GM12878 (cell line): ENCODE measurements around the gene ZNF768. TPM values are rescaled to one million over a fixed set of nuclear protein-coding genes. Genes with fewer than 3 reads are reported as not detected.
A peak's percentile ranks its signal among the peaks of the same experiment; 100 is the strongest.

Experiments used
- ATAC-seq: fragments of 200-7000 bp; cut with Tn5 transposase; 3 replicates; pipeline ENCODE4 v1.9.1; 2020; ENCODE audit warnings: mild to moderate bottlenecking, moderate library complexity
- BruUV-seq: library from RNA; stranded (reverse); fragments of 400-500 nt; replicated peaks from 2 replicates; lab custom pipeline; 2021; lab: Mats Ljungman, UMichigan
- CTCF ChIA-PET: fragments of 300-600 bp; sonication (Branson Sonifier 250); formaldehyde crosslinking; extraction: SDS; loops from one replicate; lab custom pipeline; 2021; ENCODE audit warnings: inconsistent platforms; lab: Yijun Ruan, JAX
- POLR2A ChIA-PET: fragments of 350-600 bp; formaldehyde crosslinking; extraction: SDS; loops from one replicate; lab custom pipeline; 2021; ENCODE audit warnings: inconsistent platforms; lab: Charles Lee
- RAD21 ChIA-PET: fragments of 300-600 bp; sonication (Branson Sonifier 250); formaldehyde crosslinking; loops from one replicate; lab custom pipeline; 2023; ENCODE audit warnings: antibody characterized with exemption; ENCODE audit not compliant: unreplicated experiment; lab: Charles Lee
- SMC1A ChIA-PET: fragments of 300-600 bp; sonication (Branson Sonifier 250); formaldehyde crosslinking; loops from one replicate; lab custom pipeline; 2023; ENCODE audit not compliant: unreplicated experiment, uncharacterized antibody; lab: Charles Lee
- DNase-seq: peaks from one replicate; pipeline ENCODE4 v3.0.0-alpha.2; 2011; ENCODE audit warnings: low read depth, low spot score
- FAIRE-seq: peaks from 3 replicates; lab custom pipeline; 2011; peaks lifted over from hg19 to GRCh38; lab: Jason Lieb, UNC
- H2AFZ ChIP-seq: 2 replicates; pipeline ENCODE4 v1.6.0; 2011; ENCODE audit warnings: low read depth, low read length, control low read depth; ENCODE audit not compliant: control insufficient read depth
- H3K27ac ChIP-seq: 2 replicates; pipeline ENCODE4 v1.5.1; 2011; ENCODE audit warnings: control low read depth; ENCODE audit not compliant: control insufficient read depth, insufficient read depth
- H3K27me3 ChIP-seq, 2 experiments: replicated peaks in 1 of 2; 2 replicates each; pipeline versions ENCODE4 v1.6.0 to v1.6.1; 2011; ENCODE audit warnings: low read length in 1 of 2; ENCODE audit not compliant: control insufficient read depth in 2 of 2, insufficient read depth in 2 of 2
- H3K36me3 ChIP-seq, 2 experiments: 2 replicates each; pipeline ENCODE4 v1.5.1; 2011; ENCODE audit warnings: low read length in 1 of 2; ENCODE audit not compliant: control insufficient read depth in 2 of 2, insufficient read depth in 2 of 2
- H3K4me1 ChIP-seq: 2 replicates; pipeline ENCODE4 v1.6.1; 2011; ENCODE audit warnings: mild to moderate bottlenecking, low read length, moderate library complexity, mixed read lengths; ENCODE audit not compliant: control insufficient read depth, insufficient read depth
- H3K4me2 ChIP-seq: 2 replicates; pipeline ENCODE4 v1.6.0; 2011; ENCODE audit warnings: control low read depth; ENCODE audit not compliant: control insufficient read depth, insufficient read depth
- H3K4me3 ChIP-seq: fragments of 200-600 bp; sonication (generic); 2 replicates; pipeline ENCODE4 v1.5.1; 2016
- H3K79me2 ChIP-seq: 2 replicates; pipeline ENCODE4 v1.6.0; 2011; ENCODE audit warnings: low read length; ENCODE audit not compliant: control insufficient read depth, insufficient read depth
- H3K9ac ChIP-seq: 2 replicates; pipeline ENCODE4 v1.8.0; 2011; ENCODE audit warnings: low read length, control low read depth, mixed read lengths; ENCODE audit not compliant: control insufficient read depth, insufficient read depth
- H3K9me3 ChIP-seq: replicated peaks from 3 replicates; pipeline ENCODE4 v1.5.1; 2011; ENCODE audit warnings: mild to moderate bottlenecking, low read length; ENCODE audit not compliant: control insufficient read depth, insufficient read depth
- H4K20me1 ChIP-seq: 2 replicates; pipeline ENCODE4 v1.6.0; 2011; ENCODE audit not compliant: control insufficient read depth, insufficient read depth
- POLR2AphosphoS2 ChIP-seq: IDR thresholded peaks from 2 replicates; pipeline ENCODE4 v1.6.1; 2011; ENCODE audit warnings: low read depth, mild to moderate bottlenecking, low read length, improper control_type of control experiment, moderate library complexity
- WGBS: methylation state at CpG from one replicate; pipeline ENCODE4 v1.1.6; 2016; ENCODE audit warnings: low lambda C conversion rate; ENCODE audit not compliant: insufficient replicate concordance, insufficient coverage; ENCODE audit errors: missing lambda C conversion rate; 5-methylcytosine and 5-hydroxymethylcytosine counted together
- in situ Hi-C: fragments of 300-500 bp; cut with MboI; formaldehyde crosslinking; loops from 9 replicates; pipeline ENCODE4 v1.14.3; 2018; ENCODE audit warnings: mixed read lengths
- intact Hi-C: fragments of 100-400 bp; cut with micrococcal nuclease; formaldehyde crosslinking; loops from one replicate; pipeline ENCODE4 v1.14.2; 2022; ENCODE audit not compliant: unreplicated experiment
- polyA plus RNA-seq, 11 experiments: library from polyadenylated mRNA; depleted of rRNA in 4 of 11; unstranded in 6 of 11; stranded (reverse) in 5 of 11; fragments of >200 nt; fragmentation: Nextera tagmentation in 4 of 11; fragmentation: Illumina TruSeq in 1 of 11; extraction: Ambion mirVana in 4 of 11; extraction: Trizol in 1 of 11; gene quantifications; 1 replicate in 1 of 11; 2 replicates in 10 of 11; pipeline versions ENCODE4 v1.2.1 to v1.2.3, GENCODE V29; 2011 to 2016; ENCODE audit warnings: inconsistent platforms in 2 of 11, missing spikeins in 2 of 11, low read depth in 1 of 11
- total RNA-seq, 4 experiments: library from RNA; depleted of rRNA in 3 of 4; stranded (reverse); fragments of >200 nt in 3 of 4; fragmentation: Illumina TruSeq in 1 of 4; extraction: Trizol in 1 of 4; gene quantifications; 2 replicates each; pipeline versions ENCODE4 v1.2.1 to v1.2.3, GENCODE V29; 2013 to 2021
- TF ChIP-seq, protein P1 (sequence below): fragments of 450-650 bp; IDR thresholded peaks from 2 replicates; pipeline ENCODE4 v1.6.1; 2017; ENCODE audit warnings: mild to moderate bottlenecking, moderate library complexity

The ZNF768 gene
- total and polyA plus RNA-seq, 10 of the 15 experiments (the other 5 are each of a cell fraction or from before 2014, with no cell fraction given), result 0.05 to 23.1 (median 9.1) TPM

- H4K20me1 ChIP-seq, result no peaks in the 10 kb centered on the region
- no peak for FAIRE-seq
- peaks cover 10 to 17% of the 10 kb centered on the region in 2 experiments; a peak in 3 of 4 replicates for H3K36me3 ChIP-seq
- no TSS peak for BruUV-seq
- peaks cover 15% of the 10 kb centered on the region for H3K4me1 ChIP-seq
- H3K9me3 ChIP-seq, result no peaks in the 10 kb centered on the region
- no peaks in the 10 kb centered on the region for H3K27me3 ChIP-seq
- H3K4me3 ChIP-seq, result no peak overlapping the region
- RAD21 ChIA-PET, result no interaction called here
- H2AFZ ChIP-seq, result no peak overlapping the region
- H3K4me2 ChIP-seq, result no peak overlapping the region
- in situ Hi-C loops, result no loop called here
- peak; percentile 54; the same call in 1 of the 2 replicates for TF ChIP-seq POLR2AphosphoS2
- TF ChIP-seq, protein P1, sequence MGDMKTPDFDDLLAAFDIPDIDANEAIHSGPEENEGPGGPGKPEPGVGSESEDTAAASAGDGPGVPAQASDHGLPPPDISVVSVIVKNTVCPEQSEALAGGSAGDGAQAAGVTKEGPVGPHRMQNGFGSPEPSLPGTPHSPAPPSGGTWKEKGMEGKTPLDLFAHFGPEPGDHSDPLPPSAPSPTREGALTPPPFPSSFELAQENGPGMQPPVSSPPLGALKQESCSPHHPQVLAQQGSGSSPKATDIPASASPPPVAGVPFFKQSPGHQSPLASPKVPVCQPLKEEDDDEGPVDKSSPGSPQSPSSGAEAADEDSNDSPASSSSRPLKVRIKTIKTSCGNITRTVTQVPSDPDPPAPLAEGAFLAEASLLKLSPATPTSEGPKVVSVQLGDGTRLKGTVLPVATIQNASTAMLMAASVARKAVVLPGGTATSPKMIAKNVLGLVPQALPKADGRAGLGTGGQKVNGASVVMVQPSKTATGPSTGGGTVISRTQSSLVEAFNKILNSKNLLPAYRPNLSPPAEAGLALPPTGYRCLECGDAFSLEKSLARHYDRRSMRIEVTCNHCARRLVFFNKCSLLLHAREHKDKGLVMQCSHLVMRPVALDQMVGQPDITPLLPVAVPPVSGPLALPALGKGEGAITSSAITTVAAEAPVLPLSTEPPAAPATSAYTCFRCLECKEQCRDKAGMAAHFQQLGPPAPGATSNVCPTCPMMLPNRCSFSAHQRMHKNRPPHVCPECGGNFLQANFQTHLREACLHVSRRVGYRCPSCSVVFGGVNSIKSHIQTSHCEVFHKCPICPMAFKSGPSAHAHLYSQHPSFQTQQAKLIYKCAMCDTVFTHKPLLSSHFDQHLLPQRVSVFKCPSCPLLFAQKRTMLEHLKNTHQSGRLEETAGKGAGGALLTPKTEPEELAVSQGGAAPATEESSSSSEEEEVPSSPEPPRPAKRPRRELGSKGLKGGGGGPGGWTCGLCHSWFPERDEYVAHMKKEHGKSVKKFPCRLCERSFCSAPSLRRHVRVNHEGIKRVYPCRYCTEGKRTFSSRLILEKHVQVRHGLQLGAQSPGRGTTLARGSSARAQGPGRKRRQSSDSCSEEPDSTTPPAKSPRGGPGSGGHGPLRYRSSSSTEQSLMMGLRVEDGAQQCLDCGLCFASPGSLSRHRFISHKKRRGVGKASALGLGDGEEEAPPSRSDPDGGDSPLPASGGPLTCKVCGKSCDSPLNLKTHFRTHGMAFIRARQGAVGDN, result no peak
- TF ChIP-seq, all 136 proteins: peak for 1
- ChIA-PET POLR2A (interaction anchor here (0.9 to 1.5 kb wide), 2 partner anchors 11 to 26 kb away, joined by 3 to 6 read pairs; partner anchors contain the start of gene ZNF747), SMC1A (no interaction called here), CTCF (interaction anchor here (0.6 kb wide), 1 partner anchor 48 kb away, joined by 3 read pairs; the partner anchor contains the start of gene ZNF688)
- 92% methylated on average over 23 of the region's 26 CpGs for WGBS
- no peak overlapping the region for H3K27ac ChIP-seq
- intact Hi-C loops, result no loop called here
- no peaks in the 10 kb centered on the region for H3K79me2 ChIP-seq
- DNase-seq (no peak), ATAC-seq (no peak)
- no peak overlapping the region for H3K9ac ChIP-seq
Observed at GRCh38 chr16:30523768-30524574, 2.4 kb downstream of the ZNF768 start.
